Measurements from ENCODE around the gene OR10K2.
"Not testable (repeated sequence)": the region's sequence is repeated elsewhere in the genome, so short reads cannot be mapped to it uniquely, and the experiment has no call there.

Gene OR10K2, protein sequence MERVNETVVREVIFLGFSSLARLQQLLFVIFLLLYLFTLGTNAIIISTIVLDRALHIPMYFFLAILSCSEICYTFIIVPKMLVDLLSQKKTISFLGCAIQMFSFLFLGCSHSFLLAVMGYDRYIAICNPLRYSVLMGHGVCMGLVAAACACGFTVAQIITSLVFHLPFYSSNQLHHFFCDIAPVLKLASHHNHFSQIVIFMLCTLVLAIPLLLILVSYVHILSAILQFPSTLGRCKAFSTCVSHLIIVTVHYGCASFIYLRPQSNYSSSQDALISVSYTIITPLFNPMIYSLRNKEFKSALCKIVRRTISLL

DNA sequence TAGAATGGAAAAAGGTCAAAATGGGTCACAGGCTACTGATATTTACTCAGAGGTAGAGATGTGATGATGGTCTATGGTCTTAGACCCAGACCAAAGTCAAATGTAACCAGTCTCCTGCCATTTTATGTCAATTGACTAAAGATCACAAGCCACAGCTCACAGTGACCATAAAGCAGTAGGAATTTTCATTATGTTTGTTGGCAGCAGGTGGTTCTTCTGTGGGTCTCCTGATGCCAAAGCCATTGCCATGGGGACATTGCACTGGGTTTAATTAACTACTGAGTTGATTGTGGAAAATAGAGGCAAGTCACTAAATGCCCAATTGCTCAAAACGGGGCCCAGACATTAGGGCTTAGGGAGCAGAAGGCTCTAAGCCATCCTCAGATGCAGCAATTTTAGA lies at the start of gene OR10K2:
Gene OR10K2 (minus strand): TSS at position 101 of the 400 bp plus-strand sequence. CDS start 5,371 bp downstream, outside the sequence.
- DNase-seq (ENCODE audit: low read depth in 2 of 2) = no peak

DNA sequence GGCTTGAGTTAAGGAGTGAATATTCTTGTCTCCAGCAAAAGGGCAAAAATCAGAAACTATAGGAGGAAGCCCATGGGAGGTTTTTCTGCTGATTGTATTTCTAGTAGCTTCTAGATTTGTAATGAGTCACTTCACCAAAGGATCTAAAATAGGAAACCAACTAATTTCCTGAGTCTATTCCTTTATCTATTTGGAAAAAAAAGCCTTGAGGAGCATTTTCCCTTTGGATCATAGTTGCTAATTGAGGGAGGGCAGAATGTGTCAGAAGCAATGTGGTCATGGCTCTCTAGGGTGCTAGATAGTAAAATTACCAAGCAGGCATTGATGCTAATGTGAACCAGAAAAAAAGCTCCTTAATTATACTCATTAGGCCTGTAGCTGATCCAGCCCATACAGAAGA lies 45.9 kb upstream of the OR10K2 start, which contains the start of gene OR10R2:
Gene OR10R2 (plus strand): TSS at position 301 of the 400 bp plus-strand sequence. CDS start 106 bp downstream, outside the sequence.
- DNase-seq (ENCODE audit: low read depth in 2 of 2) = no peak

DNA sequence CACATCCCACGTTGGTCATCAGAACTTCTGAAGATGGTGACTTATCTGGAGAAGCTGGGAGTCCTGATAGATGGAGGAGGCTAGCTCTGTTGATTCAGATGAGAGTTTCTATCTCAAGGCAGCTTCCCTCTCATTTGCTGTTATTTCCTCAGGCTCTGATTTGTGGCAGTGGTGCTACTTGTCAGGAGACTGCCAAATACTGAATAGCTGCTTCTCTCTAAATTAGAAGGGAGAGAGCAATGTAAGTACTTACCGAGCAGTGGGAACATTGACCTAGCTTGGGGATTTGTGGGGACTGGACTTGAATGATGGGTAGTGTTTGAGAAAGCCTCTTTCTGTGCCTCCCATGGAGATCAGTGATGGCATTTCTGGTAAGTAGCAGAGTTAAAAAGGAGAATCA lies 35.5 kb upstream of the OR10K2 start, which contains the start of gene OR10K1:
Gene OR10K1 (plus strand): TSS at position 301 of the 400 bp plus-strand sequence. CDS start 3,728 bp downstream, outside the sequence.
- DNase-seq (ENCODE audit: low read depth in 2 of 2) = no peak

DNA sequence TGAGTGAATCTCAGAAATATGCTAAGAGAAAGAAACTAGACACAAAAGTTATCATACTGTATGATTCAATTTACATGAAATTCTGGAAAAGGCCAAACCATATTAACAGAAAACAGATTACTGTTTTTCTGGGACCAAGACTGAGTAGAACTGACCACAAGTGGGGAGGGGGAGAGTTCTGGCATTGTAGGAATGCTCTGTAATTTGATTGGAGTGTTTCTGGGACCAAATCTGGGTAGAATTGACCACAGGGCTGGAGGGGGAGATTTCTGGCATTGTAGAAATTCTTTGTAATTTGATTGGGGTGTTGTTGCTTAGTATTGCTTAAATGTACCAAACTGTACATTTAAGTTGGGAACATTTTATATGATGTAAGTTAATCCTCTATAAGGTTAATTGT lies 32.2 kb upstream of the OR10K2 start:
- no peak for DNase-seq (ENCODE audit: low read depth in 2 of 2)

DNA sequence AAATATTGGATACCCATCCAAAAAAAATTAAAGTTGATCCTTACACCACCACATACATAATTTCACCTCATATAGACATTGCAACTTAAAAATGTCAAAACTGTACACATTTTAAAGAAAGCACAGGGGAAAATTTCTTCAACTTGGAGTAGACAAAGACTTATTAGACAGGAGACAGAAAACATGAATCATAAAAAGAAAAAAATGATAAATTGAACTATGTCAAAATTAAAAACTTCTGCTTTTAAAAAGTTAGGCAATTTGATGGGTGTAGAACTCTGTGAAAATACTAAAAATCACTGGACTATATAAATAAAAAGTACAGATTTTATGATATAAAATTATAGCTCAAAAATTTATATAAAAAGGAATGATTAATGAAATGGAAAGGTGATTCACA lies 31.2 kb upstream of the OR10K2 start:
- DNase-seq (ENCODE audit: low read depth in 2 of 2) = no peak

DNA sequence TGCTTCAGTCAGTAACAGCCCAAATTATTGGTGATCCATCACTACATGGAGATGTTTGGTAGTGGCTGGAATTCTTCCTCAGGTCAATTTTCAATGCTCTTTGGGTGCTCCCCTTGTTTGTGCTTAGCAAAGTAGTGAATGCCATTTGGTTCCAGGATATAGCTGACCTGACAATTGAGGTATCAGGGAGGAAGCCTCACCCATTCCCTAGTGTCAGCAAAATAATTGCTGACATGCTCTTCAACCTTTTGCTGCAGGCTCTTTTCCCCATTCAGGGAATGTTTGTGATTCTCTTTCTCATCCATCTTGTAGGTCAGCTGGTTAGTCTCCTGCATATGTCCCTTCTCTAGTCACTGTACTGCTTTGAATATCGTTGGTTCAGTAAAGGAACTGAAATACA lies 28.5 kb upstream of the OR10K2 start:
- DNase-seq (ENCODE audit: low read depth in 2 of 2) = no peak

DNA sequence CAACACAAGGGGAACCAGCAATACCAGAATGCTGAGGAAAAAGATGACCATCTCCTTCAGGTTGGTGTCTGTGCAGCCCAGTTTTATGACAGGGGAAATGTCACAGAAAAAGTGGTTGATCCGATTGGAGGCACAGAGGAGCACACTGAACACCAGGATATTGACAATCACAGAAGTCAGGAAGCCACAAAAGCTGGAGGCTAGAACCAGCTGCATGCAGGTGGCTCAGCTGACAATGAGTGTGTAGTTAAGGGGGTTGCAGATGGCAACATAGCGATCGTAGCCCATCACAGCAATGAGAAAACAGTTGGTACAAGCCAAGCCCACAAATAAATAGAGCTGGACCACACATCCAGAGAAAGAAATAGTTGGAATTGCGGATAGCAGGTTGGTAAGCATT lies 19.3 kb upstream of the OR10K2 start:
- DNase-seq (ENCODE audit: low read depth in 2 of 2) = no peak

DNA sequence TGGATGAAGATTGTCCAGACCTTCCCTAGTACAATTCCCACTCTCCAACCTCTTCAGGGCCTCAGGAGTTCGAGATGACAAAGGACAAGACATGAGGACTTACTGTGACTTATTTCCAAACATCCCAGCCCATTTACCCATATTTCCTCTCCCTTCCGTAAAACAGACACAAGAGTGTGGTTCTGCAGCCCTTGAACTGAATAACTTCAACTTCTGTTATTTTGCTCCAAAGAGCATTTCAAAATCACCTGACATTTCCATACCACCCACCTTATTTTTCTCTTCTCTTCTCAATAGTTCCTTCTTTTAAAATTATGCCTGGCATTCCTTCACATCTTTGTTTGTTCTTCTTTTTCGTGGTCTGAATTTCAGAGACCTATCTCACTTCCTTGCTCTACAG lies 8.7 kb upstream of the OR10K2 start:
- no peak for DNase-seq (ENCODE audit: low read depth in 2 of 2)

DNA sequence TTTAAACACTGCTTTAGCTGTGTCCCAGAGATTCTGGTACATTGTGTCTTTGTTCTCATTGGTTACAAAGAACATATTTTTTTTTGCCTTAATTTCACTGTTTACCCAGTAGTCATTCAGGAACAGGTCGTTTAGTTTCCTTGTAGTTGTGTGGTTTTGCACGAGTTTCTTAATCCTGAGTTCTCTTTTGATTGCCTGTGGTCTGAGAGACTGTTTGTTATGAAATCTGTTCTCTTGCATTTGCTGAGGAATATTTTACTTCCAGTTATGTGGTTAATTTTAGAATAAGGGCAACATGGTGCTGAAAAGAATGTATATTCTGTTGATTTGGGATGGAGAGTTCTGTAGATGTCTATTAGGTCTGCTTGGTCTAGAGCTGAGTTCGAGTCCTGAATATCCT lies 4.1 kb upstream of the OR10K2 start:
- DNase-seq (ENCODE audit: low read depth in 2 of 2) = not testable (repeated sequence)

DNA sequence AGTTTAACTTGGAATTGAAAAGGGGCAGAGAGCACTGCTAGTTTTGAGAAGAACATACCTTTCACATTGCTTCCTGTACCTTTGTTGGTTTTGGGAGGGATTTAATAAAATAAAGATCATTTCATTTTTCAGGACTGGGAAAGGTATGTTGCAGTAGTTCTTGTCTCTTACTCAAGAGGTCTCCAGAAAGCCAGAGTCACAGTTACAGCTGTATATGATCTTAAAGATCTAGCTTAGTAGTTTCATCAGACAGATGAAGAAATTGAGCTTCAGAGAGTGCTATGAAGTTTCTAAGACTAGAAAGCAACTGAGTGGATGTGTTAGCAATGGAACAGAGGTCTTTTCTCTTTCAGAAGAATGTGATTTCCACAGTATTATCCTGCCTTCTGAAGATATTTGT lies 1.0 kb downstream of the OR10K2 start:
- no peak for DNase-seq (ENCODE audit: low read depth in 2 of 2)

DNA sequence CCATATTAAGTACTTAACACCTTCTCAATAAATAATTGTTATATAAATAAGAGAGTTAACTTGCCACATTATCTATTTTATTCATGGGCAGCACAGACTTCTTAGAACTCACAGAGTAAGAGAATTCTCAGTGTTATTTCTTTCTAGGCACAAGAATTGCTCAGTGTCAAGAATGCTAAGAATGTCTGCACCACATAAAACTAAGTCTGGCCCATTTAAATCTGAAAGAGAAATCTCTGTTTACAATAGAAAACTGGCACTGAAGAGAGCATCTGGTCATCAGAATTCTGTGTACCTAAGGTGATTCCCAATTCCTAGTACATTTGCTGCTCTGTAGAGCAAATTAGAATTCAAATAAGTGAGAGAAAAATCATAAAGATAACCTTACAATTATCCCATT lies 3.8 kb downstream of the OR10K2 start:
- DNase-seq (ENCODE audit: low read depth in 2 of 2) = no peak

DNA sequence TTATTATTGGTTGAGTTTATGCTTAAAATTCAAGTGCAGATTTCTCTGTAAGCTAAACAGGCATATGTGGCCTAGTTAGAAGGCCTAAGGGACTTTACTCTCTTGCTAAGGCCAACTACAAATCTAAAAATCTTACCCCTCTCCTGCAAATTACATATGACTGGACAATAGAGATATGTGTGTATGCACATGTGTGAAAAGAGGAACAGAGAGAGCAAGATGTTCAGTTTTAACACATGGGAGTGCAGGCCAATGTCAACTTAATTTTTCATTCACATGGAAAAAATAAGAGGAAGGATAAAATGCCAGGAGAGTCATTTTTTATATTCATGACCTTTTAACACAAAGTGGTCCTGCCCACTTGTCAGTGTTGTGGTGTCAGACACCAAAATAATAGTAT lies 8.5 kb downstream of the OR10K2 start:
- no peak for DNase-seq (ENCODE audit: low read depth in 2 of 2)

DNA sequence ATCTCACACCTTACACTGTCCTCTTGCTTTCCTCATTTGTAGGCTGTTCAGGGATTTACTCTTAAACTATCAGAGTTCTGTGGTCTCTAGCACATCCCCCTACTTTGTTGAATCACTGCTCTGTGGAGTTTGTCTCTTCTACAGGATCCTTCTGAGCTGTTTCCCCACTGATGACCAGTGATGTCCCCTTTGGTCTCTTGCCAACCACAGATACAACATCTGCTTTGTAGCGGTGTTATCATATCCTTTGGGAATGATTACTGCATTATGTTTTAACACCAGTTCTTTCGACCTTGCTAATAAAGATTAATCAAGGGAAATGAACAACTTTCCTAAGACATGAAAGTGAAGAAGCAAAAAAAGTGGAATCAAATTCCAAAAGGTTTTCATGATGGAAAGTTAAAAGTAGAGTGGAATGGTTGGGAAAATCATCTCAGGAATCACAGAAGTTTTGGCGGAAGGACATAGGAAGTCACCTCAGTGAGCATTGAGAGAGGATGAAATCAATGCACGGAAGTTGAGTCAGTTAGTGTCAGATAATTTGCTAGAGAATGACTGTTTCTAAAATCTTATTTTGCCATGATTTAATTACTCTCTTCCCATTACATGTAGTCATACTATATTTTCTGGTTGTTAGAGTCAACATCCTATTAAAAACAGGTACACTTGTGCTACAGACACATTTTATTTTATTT lies 11.2 kb downstream of the OR10K2 start:
- DNase-seq (ENCODE audit: low read depth in 2 of 2) = no peak

DNA sequence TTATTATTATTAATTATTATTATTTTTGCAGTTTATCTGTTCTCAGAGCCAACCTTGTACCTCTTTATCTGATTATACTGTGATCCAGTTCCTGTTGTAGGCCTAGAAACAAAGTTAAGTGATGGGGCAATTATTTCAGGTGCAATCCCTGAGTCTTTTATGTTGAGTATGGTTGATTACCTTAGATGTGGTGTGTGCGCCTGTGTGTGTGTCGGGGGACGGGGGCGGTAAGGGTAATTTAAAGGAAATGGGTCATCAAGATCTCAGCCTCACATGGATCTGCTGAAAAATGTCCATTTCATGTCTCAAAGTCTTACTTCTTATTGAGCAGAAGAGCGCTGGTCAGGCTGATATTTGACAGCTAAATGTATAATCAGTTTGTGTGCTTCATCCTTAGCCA lies 18.9 kb downstream of the OR10K2 start:
- DNase-seq (ENCODE audit: low read depth in 2 of 2) = no peak

DNA sequence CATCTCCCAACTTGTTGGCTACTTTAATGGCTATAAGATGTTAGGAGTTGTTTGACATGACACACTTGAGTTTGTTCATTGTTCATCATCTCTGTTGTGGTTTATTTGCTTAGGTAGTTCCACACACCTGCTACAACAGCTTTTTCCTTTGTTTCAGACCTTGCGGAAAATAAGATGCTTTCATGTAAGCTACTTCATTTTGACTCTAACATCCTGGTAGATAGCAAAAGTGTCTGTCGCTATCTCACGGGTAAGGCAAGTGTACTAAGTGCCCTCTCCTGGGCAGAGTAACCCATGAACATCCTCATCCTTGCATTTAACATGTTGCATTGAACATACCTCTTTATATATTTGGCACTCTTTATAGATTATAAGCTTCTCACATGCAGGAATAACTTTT lies 25.2 kb downstream of the OR10K2 start:
- DNase-seq (ENCODE audit: low read depth in 2 of 2) = no peak

DNA sequence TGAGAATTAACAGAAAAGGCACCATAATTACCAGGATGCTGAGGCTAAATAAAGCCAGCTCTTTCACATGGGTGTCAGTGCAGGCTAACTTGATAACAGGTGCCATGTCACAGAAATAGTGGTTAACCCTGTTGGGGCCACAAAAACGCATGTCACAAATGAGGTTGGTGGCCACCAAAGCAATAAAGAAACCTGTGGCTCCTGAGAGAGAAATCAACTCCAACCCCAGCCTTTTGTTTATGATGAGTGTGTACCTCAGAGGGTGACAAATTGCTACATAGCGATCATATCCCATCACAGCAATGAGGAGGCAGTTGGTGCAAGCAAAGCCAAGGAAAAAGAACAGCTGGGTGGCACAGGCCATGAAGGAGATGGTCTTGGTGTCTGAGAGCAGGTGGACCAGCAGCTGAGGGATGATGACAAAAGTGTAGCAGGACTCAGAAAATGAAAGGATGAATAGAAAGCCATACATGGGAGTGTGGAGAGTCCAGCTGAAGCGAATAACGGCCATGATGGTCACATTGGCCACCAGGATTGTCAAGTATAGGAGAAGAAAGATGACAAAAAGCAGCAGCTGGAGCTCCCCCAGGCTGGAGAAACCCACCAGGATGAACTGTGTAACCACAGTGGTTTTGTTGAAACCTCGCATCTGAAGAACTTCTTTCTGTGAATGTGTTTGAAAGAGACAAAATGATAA lies 27.1 kb downstream of the OR10K2 start, which contains the start of gene OR10T2:
Gene OR10T2 (minus strand): TSS at position 649 of the 697 bp plus-strand sequence. CDS start 0 bp downstream, at position 649.
- DNase-seq (ENCODE audit: low read depth in 2 of 2) = no peak

DNA sequence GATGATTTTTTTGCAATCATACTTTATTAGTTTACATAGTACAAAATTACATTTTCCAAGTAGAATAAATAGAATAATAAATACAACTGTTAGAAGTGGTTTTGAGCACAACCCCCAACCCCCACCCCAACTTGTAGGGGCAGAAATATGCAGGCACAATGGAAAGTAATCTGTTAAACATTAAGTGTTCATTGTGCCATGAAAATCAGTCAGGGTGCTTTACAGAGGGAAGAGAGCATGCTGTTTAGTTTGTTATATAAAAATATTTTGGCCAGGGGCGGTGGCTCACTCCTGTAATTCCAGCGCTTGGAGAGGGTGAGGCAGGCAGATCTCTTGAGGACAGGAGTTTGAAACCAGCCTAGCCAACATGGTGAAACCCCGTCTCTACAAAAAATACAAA lies 29.4 kb downstream of the OR10K2 start:
- no peak for DNase-seq (ENCODE audit: low read depth in 2 of 2)

DNA sequence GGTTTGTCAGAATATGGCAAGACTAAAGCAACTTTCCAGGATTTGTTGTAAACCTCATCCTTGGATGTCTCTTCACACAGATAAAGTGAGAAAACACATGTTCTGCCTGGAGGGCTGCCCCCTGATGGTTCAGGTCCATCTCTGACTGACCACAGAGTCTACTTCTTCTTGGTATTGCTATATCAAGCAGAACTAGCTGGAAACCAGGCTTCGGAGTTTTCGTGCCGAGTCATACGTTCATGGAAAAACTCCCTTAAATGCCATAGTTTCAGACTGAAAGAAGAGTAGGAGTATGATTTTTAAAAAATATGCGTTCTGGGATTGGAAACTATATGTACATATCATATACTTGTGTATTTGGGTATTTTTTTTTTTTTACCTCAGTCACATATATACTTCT lies 32.6 kb downstream of the OR10K2 start:
- DNase-seq (ENCODE audit: low read depth in 2 of 2) = no peak

DNA sequence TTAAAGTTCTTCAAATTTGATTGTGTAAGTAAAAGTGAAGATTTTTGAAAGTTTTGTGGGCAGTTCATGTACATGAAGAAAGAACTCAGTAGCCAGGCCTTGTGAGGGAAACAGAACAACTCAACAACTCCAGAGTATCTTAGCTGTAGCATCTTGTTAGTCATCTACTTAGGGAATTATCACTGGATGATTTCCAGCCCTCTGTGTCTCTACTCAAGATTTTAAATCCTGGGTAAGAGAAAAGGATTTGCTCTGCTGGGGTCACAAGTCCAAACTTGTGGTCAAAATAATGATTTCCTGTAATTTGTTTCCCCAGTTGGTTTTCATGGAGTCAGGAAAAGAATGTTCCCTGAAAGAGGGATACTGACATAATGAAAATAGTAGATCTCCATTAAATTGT lies 34.9 kb downstream of the OR10K2 start:
- no peak for DNase-seq (ENCODE audit: low read depth in 2 of 2)

DNA sequence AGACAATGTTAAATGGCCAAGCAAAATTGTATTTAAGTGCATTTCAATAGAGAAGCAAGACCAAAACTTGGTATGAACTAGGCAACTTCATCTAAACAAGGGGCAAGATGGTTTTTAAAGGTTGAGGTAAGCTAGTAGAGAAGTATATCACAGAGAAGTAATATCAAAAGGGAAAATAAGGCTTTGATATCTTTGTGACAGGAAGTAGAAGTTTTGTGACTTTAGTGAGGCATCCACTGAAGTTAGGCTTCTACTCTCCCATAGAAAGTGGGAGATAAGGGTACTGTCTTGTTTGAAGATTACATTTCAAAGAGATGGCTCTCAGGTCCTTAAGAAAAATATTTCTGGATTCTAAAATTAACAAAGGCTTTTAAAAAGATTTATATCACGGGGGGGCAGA lies 35.7 kb downstream of the OR10K2 start:
- no peak for DNase-seq (ENCODE audit: low read depth in 2 of 2)

DNA sequence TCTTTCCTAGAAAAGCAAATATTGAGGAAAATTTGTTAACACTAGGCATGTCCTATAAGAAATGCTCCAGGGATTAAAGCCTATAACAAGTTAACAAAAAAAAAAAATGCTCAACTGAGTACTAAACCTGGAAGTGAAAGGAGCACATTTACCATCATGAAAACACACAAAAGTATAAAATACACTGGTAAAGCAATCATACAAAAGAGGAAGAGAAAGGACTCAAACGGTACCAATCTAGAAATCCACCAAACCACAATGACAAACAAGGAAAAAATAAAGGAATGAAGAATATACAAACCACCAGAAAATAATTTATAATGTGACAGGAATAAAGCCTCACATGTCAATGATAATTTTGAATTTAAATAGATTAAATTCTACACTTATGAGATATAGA lies 51.2 kb downstream of the OR10K2 start:
- DNase-seq (ENCODE audit: low read depth in 2 of 2) = no peak

DNA sequence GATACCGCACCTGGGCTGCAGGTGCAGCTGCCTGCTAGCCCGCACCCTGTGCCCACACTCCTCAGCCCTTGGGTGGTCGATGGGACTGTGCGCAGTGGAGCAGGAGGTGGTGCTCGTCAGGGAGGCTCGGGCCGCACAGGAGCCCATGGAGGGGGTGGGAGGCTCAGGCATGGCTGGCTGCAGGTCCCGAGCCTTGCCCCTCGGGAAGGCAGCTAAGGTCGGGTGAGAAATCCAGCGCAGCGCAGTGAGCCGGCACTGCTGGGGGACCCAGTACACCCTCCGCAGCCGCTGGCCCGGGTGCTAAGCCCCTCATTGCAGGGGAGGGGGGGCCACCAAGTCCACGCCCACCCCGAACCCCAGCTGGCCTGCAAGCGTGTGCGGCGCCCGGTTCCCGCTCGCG lies 51.9 kb downstream of the OR10K2 start:
- not testable (repeated sequence) for DNase-seq (ENCODE audit: low read depth in 2 of 2)
